K562 (cell line): ENCODE results near the gene E2F7. TPM values are rescaled to one million over a fixed set of nuclear protein-coding genes. Genes with fewer than 3 reads are reported as not detected.

ENCODE experiments used
- ATAC-seq: fragments of 200-7000 bp; cut with Tn5 transposase; 3 replicates; pipeline ENCODE4 v1.9.1; 2020; ENCODE audit warnings: moderate library complexity
- BruUV-seq: library from RNA; stranded (reverse); fragments of 400-500 nt; replicated peaks from 2 replicates; lab custom pipeline; 2021; lab: Mats Ljungman, UMichigan
- CTCF ChIA-PET: fragments of 300-600 bp; formaldehyde crosslinking; extraction: SDS; loops from one replicate; lab custom pipeline; 2021; ENCODE audit warnings: low intra/inter-chr PET ratio; lab: Yijun Ruan, JAX
- POLR2A ChIA-PET: fragments of 300-600, 350-650 bp; sonication (Branson Sonifier 250); formaldehyde crosslinking; extraction: SDS; loops from one replicate; lab custom pipeline; 2021; ENCODE audit warnings: antibody characterized with exemption, inconsistent platforms; lab: Yijun Ruan, JAX
- DNase-seq, 4 experiments: peaks; one replicate each; pipeline versions ENCODE4 v3.0.0 to v3.0.0-alpha.2; 2011 to 2018; ENCODE audit warnings: low spot score in 3 of 4, mixed read lengths in 3 of 4; ENCODE audit errors: extremely low read depth in 1 of 4
- FAIRE-seq: peaks from 2 replicates; lab custom pipeline; 2011; peaks lifted over from hg19 to GRCh38; lab: Jason Lieb, UNC
- H2AFZ ChIP-seq: 2 replicates; pipeline ENCODE4 v1.6.0; 2011; ENCODE audit warnings: low read depth, low read length, control low read depth, inconsistent platforms
- H3K27ac ChIP-seq: fragments of 200-600 bp; 3 replicates; pipeline ENCODE4 v1.8.0; 2011; ENCODE audit warnings: low read depth, mild to moderate bottlenecking, control low read depth, inconsistent platforms, low read length, moderate library complexity, mixed read lengths; ENCODE audit errors: extremely low read depth
- H3K27me3 ChIP-seq, 2 experiments: fragments of 300-600 bp in 1 of 2; 2 replicates in 1 of 2; 3 replicates in 1 of 2; pipeline versions ENCODE4 v1.6.0 to v1.8.0; 2011; ENCODE audit warnings: inconsistent platforms in 2 of 2, low read length in 2 of 2, mild to moderate bottlenecking in 1 of 2, mixed read lengths in 1 of 2, moderate library complexity in 1 of 2; ENCODE audit not compliant: control insufficient read depth in 2 of 2, insufficient read depth in 2 of 2
- H3K36me3 ChIP-seq: fragments of 300-600 bp; 3 replicates; pipeline ENCODE4 v1.8.0; 2011; ENCODE audit warnings: mild to moderate bottlenecking, low read length, inconsistent platforms; ENCODE audit not compliant: control insufficient read depth, insufficient read depth
- H3K4me1 ChIP-seq, 2 experiments: fragments of 200-600 bp in 1 of 2; replicated peaks in 1 of 2; 2 replicates in 1 of 2; 3 replicates in 1 of 2; pipeline versions ENCODE4 v1.5.1 to v1.8.0; 2011; ENCODE audit warnings: inconsistent platforms in 2 of 2, low read length in 2 of 2, mild to moderate bottlenecking in 1 of 2, mixed read lengths in 1 of 2, moderate library complexity in 1 of 2; ENCODE audit not compliant: control insufficient read depth in 2 of 2, insufficient read depth in 2 of 2
- H3K4me2 ChIP-seq: 2 replicates; pipeline ENCODE4 v1.6.1; 2011; ENCODE audit warnings: low read length, control low read depth, inconsistent platforms, mixed read lengths; ENCODE audit not compliant: insufficient read depth
- H3K4me3 ChIP-seq: fragments of 200-600 bp; sonication (generic), shearing (Covaris generic); 2 replicates; pipeline ENCODE4 v1.5.1; 2016; ENCODE audit warnings: control low read depth, inconsistent platforms
- H3K79me2 ChIP-seq: fragments of 200-600 bp; 3 replicates; pipeline ENCODE4 v1.8.0; 2011; ENCODE audit warnings: low read length, inconsistent platforms; ENCODE audit not compliant: control insufficient read depth, insufficient read depth
- H3K9ac ChIP-seq, 2 experiments: 2 replicates each; pipeline versions ENCODE4 v1.6.0 to v1.6.1; 2011; ENCODE audit warnings: low read depth in 2 of 2, low read length in 2 of 2, control low read depth in 1 of 2, inconsistent platforms in 1 of 2, mild to moderate bottlenecking in 1 of 2, mixed read lengths in 1 of 2; ENCODE audit not compliant: insufficient read depth in 1 of 2
- H3K9me1 ChIP-seq: one replicate; pipeline ENCODE4 v1.6.0; 2011; ENCODE audit warnings: inconsistent platforms, mild to moderate bottlenecking, low read length, moderate library complexity; ENCODE audit not compliant: control insufficient read depth, insufficient read depth
- H3K9me3 ChIP-seq: replicated peaks from 2 replicates; pipeline ENCODE4 v1.5.1; 2011; ENCODE audit warnings: low read depth, low read length, inconsistent platforms; ENCODE audit not compliant: control insufficient read depth, insufficient read depth
- H4K20me1 ChIP-seq: replicated peaks from 2 replicates; pipeline ENCODE4 v1.6.1; 2011; ENCODE audit warnings: low read length, inconsistent platforms, mixed read lengths; ENCODE audit not compliant: control insufficient read depth, insufficient read depth
- CCAR2 ChIP-seq: fragments of 200-400 bp; formaldehyde crosslinking; IDR thresholded peaks from 2 replicates; pipeline ENCODE4 v1.6.1; 2017; ENCODE audit warnings: mild to moderate bottlenecking, low read depth, low read length
- GTF2E2 ChIP-seq: fragments of 200-800 bp; sonication (Bioruptor generic); IDR thresholded peaks from 2 replicates; pipeline ENCODE4 v1.6.1; 2016; ENCODE audit warnings: missing genetic modification characterization, missing compliant biosample characterization
- GTF2F1 ChIP-seq: IDR thresholded peaks from 2 replicates; pipeline ENCODE4 v1.6.1; 2011; ENCODE audit warnings: low read depth, low read length, improper control_type of control experiment
- KLF10 ChIP-seq: fragments of 250-450 bp; sonication (Bioruptor Pico); IDR thresholded peaks from 2 replicates; pipeline ENCODE4 v1.6.1; 2021; ENCODE audit warnings: matching md5 sums
- MYNN ChIP-seq, 2 experiments: sonication (generic); formaldehyde crosslinking in 1 of 2; IDR thresholded peaks; 2 replicates each; pipeline versions ENCODE4 v1.5.0 to v1.6.1; 2016 to 2020; ENCODE audit warnings: antibody characterized with exemption in 1 of 2, missing genetic modification reagents in 1 of 2
- NR2C2 ChIP-seq, 2 experiments: fragments of 200-800 bp in 1 of 2; sonication (Bioruptor generic) in 1 of 2; sonication (generic) in 1 of 2; formaldehyde crosslinking in 1 of 2; IDR thresholded peaks; 2 replicates each; pipeline versions ENCODE4 v1.6.1 to v1.8.0; 2016 to 2022; ENCODE audit warnings: mild to moderate bottlenecking in 1 of 2, missing compliant biosample characterization in 1 of 2, missing genetic modification characterization in 1 of 2, missing genetic modification reagents in 1 of 2
- PYGO2 ChIP-seq: fragments of 450-650 bp; IDR thresholded peaks from 2 replicates; pipeline ENCODE4 v1.6.1; 2016; ENCODE audit warnings: mild to moderate bottlenecking, missing genetic modification characterization, moderate library complexity, missing compliant biosample characterization
- RBBP5 ChIP-seq: fragments of 200-600 bp; sonication (generic); IDR thresholded peaks from 2 replicates; pipeline ENCODE4 v1.6.1; 2012; ENCODE audit warnings: borderline replicate concordance, mild to moderate bottlenecking, low read length, control low read depth, inconsistent platforms; ENCODE audit not compliant: insufficient read depth, poor library complexity, severe bottlenecking
- ZFP1 ChIP-seq: fragments of 450-650 bp; formaldehyde crosslinking; IDR thresholded peaks from 2 replicates; pipeline ENCODE4 v1.4.0; 2020; ENCODE audit warnings: mild to moderate bottlenecking, mixed read lengths
- ZNF511 ChIP-seq: sonication (generic); formaldehyde crosslinking; IDR thresholded peaks from 2 replicates; pipeline ENCODE4 v1.8.0; 2022; ENCODE audit warnings: mild to moderate bottlenecking, missing genetic modification reagents
- ZNF695 ChIP-seq: fragments of 450-650 bp; formaldehyde crosslinking; IDR thresholded peaks from 2 replicates; pipeline ENCODE4 v1.4.0; 2020; ENCODE audit warnings: mild to moderate bottlenecking, moderate library complexity
- WGBS: fragments of 100-300 bp; shearing (Covaris generic); methylation state at CpG from one replicate; pipeline ENCODE4 v1.1.6; 2016; ENCODE audit warnings: low coverage, mixed read lengths; ENCODE audit not compliant: insufficient coverage; ENCODE audit errors: missing lambda C conversion rate; 5-methylcytosine and 5-hydroxymethylcytosine counted together
- in situ Hi-C: fragments of 300-500 bp; cut with MboI; formaldehyde crosslinking; loops from 4 replicates; pipeline ENCODE4 v1.15.0; 2018; ENCODE audit warnings: inconsistent platforms, mixed read lengths
- intact Hi-C: fragments of 100-400 bp; cut with micrococcal nuclease; formaldehyde crosslinking; loops from 2 replicates; pipeline ENCODE4 v1.14.2; 2022
- polyA plus RNA-seq, 8 experiments: library from polyadenylated mRNA; depleted of rRNA in 4 of 8; stranded (reverse) in 5 of 8; unstranded in 3 of 8; fragments of >200 nt; fragmentation: Nextera tagmentation in 2 of 8; fragmentation: Illumina TruSeq in 1 of 8; extraction: Ambion mirVana in 2 of 8; extraction: Trizol in 1 of 8; gene quantifications; 2 replicates each; pipeline versions ENCODE4 v1.2.1 to v1.2.3, GENCODE V29; 2011 to 2014; ENCODE audit warnings: inconsistent platforms in 1 of 8, missing spikeins in 1 of 8
- total RNA-seq, 7 experiments: library from RNA; depleted of rRNA in 6 of 7; stranded (reverse); fragments of >200 nt in 6 of 7; fragmentation: Illumina TruSeq in 2 of 7; extraction: Trizol in 2 of 7; gene quantifications; 2 replicates each; pipeline versions ENCODE4 v1.2.1 to v1.2.3, GENCODE V29; 2011 to 2021; ENCODE audit warnings: low replicate concordance in 1 of 7

The E2F7 gene
- total and polyA plus RNA-seq, 9 of the 15 experiments (the other 6 are each of a cell fraction or from before 2014, with no cell fraction given) = 3.4 to 13.6 (median 8.1) TPM

GRCh38 chr12:77005611-77006098, 59.7 kb downstream of the E2F7 start:
- Histone ChIP-seq H3K4me3 (no peak overlapping the region), H2AFZ (no peak overlapping the region), H3K4me2 (no peak overlapping the region), H3K27ac (no peak overlapping the region), H3K36me3 (no peaks in the 10 kb centered on the region), H4K20me1 (no peaks in the 10 kb centered on the region), H3K9me1 (no peaks in the 10 kb centered on the region), H3K4me1 (no peaks in the 10 kb centered on the region; a peak in 1 of 5 replicates), H3K79me2 (no peaks in the 10 kb centered on the region), H3K9me3 (no peaks in the 10 kb centered on the region), H3K27me3 (peaks cover 0 to 12% of the 10 kb centered on the region in 2 experiments; a peak in 2 of 5 replicates), H3K9ac (no peak overlapping the region)
- FAIRE-seq (no peak), DNase-seq (no peak), ATAC-seq (no peak)
- no peak for TF ChIP-seq CCAR2
- no peak for TF ChIP-seq PYGO2
- TF ChIP-seq KLF10 (CRISPR knock-in tag) = no peak
- no peak for TF ChIP-seq ZNF695
- no peak for TF ChIP-seq NR2C2 (CRISPR knock-in tag; IDR thresholded peaks at IDR 0.05)
- TF ChIP-seq NR2C2 (tag; IDR thresholded peaks at IDR 0.05) = no peak
- TF ChIP-seq GTF2F1 = no peak
- TF ChIP-seq ZFP1 = no peak
- TF ChIP-seq GTF2E2 (tag) = no peak
- TF ChIP-seq ZNF511 (CRISPR knock-in tag) = no peak
- no peak for TF ChIP-seq RBBP5
- no peak for TF ChIP-seq MYNN (IDR thresholded peaks at IDR 0.05)
- TF ChIP-seq MYNN (CRISPR knock-in tag; IDR thresholded peaks at IDR 0.05) = no peak
- intact Hi-C loops = no loop called here
- 0% methylated on average over 1 of the region's 1 CpG for WGBS
- BruUV-seq = no TSS peak
- in situ Hi-C loops = loop anchor here (10.0 kb wide), 1 partner anchor 381 kb away; no protein-coding TSS in a partner anchor
- ChIA-PET POLR2A (interaction anchor here (0.6 to 1.0 kb wide), 2 partner anchors 13 to 361 kb away, joined by 3 to 4 read pairs; no protein-coding TSS in a partner anchor), CTCF (no interaction called here)
